Neural progenitor cell (in vitro differentiated cells): ENCODE data around the gene PRR33.

Experiments used
- CTCF ChIP-seq: fragments of 200-600 bp; sonication (generic); IDR thresholded peaks from 2 replicates; pipeline ENCODE4 v1.5.1; 2017; ENCODE audit warnings: antibody characterized with exemption, mild to moderate bottlenecking
- EZH2 ChIP-seq: fragments of 200-600 bp; sonication (generic); IDR thresholded peaks from 2 replicates; pipeline ENCODE4 v1.6.1; 2017; ENCODE audit warnings: antibody characterized with exemption, mild to moderate bottlenecking, moderate library complexity

- TF ChIP-seq CTCF (no peak), EZH2 (no peak)
These were observed 46.8 kb upstream of the PRR33 start for GRCh38 chr11:1938343-1939005.
